COLO668 (cell line): Measurements from ENCODE around the gene DNAJC24.

Source experiments
- DNase-seq: peaks from one replicate; lab custom pipeline; 2025; ENCODE audit not compliant: unreplicated experiment; lab: John Stamatoyannopoulos, UW

Gene DNAJC24

DNA sequence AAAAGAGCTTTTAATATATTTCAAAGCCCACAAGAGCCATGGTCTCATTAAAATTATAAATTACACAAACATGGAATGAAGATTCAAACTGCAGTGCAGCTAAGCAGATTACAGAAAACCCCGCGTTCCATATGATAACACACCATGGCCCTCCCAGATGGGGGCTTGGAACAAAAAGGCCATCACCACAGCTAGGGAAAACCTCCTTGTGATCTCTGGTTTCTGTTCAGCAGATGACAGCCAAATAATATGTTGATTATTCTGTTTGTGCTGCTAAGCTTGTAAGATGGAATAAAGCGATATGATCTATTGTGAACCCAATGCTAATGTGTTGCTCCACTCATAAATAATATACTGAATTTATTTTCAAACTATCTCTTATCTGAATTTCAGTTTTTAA, 111.3 kb downstream of the DNAJC24 start:
- DNase-seq, result no peak
